ENCODE measurements around the gene CDH1.

CDH1 gene

GRCh38 chr16:68737046-68737729 is at the start of gene CDH1:
Gene CDH1, plus strand, starts transcription at chr16:68737292. Its CDS starts 124 bp downstream, at chr16:68737416.
- no peak for DNase-seq (ENCODE audit: extremely low read depth, low read depth)
- no peak for TF ChIP-seq CTCF (IDR thresholded peaks at IDR 0.05; ENCODE audit: low read depth, low read length)

GRCh38 chr16:68689921-68690320 is 47.2 kb upstream of the CDH1 start:
- TF ChIP-seq CTCF (IDR thresholded peaks at IDR 0.05; ENCODE audit: low read depth, low read length): no peak
- no peak for DNase-seq (ENCODE audit: extremely low read depth, low read depth)

- TF ChIP-seq CTCF (IDR thresholded peaks at IDR 0.05; ENCODE audit: low read depth, low read length): no peak
- no peak for DNase-seq (ENCODE audit: extremely low read depth, low read depth)
These were observed 41.5 kb upstream of the CDH1 start for GRCh38 chr16:68695575-68695974.

- no peak for DNase-seq (ENCODE audit: extremely low read depth, low read depth)
- no peak for TF ChIP-seq CTCF (IDR thresholded peaks at IDR 0.05; ENCODE audit: low read depth, low read length)
These were observed 40.6 kb upstream of the CDH1 start for GRCh38 chr16:68696514-68696913.

GRCh38 chr16:68698091-68698490 is 39.0 kb upstream of the CDH1 start:
- no peak for TF ChIP-seq CTCF (IDR thresholded peaks at IDR 0.05; ENCODE audit: low read depth, low read length)
- DNase-seq (ENCODE audit: extremely low read depth, low read depth): no peak

- no peak for DNase-seq (ENCODE audit: extremely low read depth, low read depth)
- TF ChIP-seq CTCF (IDR thresholded peaks at IDR 0.05; ENCODE audit: low read depth, low read length): no peak
These were observed 37.0 kb upstream of the CDH1 start for GRCh38 chr16:68700120-68700519.

GRCh38 chr16:68700831-68701230 is 36.3 kb upstream of the CDH1 start:
- DNase-seq (ENCODE audit: extremely low read depth, low read depth): no peak
- TF ChIP-seq CTCF (IDR thresholded peaks at IDR 0.05; ENCODE audit: low read depth, low read length): no peak

Data from AG09319 (cell line).